Activated gamma-delta T cell (primary cell): ENCODE data around the gene HMCN1.
"Not testable (repeated sequence)": the region's sequence is repeated elsewhere in the genome, so short reads cannot be mapped to it uniquely, and the experiment has no call there.

Experiments
- DNase-seq: peaks from one replicate; lab custom pipeline; 2025; lab: John Stamatoyannopoulos, UW

Gene HMCN1

DNA sequence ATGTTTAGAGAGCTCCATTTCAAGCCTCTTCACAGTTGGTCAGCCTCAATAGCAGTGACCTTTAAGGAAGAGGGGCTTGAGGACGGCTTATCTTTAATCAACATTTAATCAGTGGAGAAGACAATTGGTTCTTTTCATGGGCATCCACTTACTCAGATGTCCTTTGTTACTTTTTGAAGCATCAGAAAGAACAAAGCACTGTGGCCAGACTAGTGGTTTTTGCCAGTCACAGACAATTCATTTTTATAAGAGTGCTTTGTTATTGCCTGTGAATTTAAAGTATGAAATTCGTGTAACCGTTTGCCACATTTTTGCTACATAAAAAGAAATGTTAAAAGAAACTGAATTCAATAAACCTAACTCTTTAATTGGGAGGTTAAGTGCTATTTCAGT, 418.0 kb downstream of the HMCN1 start:
- DNase-seq, result no peak

DNA sequence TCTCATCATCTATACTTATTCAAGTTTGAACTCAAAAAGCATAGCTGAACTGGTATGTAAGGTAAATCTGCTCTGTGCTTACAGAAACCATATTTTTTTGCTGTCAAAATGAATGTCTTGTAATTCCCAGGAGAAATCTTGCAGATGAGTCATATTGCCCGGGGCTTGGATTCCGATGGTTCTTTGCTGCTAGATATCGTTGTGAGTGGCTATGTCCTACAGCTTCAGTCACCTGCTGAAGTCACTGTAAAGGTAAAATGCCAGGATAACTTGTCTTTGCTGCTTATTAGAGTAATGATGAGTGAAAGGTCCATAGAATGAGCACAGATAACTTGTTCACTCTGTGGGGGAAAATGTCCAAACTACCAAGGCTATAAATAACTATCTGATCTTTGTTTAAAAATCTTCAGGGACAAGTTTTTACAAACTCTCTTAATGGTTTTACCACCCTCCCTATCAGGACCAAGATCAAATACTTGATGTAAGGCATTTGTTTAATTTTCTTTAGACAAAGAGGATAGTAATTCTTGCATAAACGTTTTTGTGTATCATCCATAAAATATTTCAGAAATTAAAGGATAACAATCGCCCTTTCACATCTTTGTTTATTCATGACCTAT, 418.5 kb downstream of the HMCN1 start:
- DNase-seq, result no peak

GRCh38 chr1:186154651-186155050, 420.5 kb downstream of the HMCN1 start:
- no peak for DNase-seq

DNA sequence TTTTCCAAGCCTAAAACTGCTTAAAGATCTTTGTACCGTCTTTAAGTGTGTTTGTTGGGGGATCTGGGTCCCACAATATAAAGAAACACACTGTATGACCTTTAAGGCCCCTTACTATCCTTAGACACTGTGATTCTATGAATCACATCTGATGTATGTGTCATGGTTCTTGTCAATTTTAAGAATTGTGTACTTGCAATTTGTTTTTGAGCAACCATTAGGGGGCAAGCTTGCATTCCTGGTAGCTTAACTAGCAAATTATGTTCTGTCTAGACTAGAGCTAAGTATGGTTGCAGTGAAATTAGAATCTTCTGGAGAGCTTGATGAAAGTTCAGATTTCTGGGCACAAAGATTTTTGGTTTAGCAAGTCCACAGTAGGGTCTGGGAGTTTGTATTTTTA, 421.4 kb downstream of the HMCN1 start:
- no peak for DNase-seq

- DNase-seq, result not testable (repeated sequence)
Measured at GRCh38 chr1:186162895-186163294, 428.7 kb downstream of the HMCN1 start.

- no peak for DNase-seq
Measured at GRCh38 chr1:186164773-186165172, 430.6 kb downstream of the HMCN1 start.

- DNase-seq, result no peak
Measured at GRCh38 chr1:186165303-186165702, 431.1 kb downstream of the HMCN1 start.

GRCh38 chr1:186167096-186167668, 433.0 kb downstream of the HMCN1 start:
- no peak for DNase-seq

GRCh38 chr1:186175588-186175987, 441.4 kb downstream of the HMCN1 start:
- no peak for DNase-seq

GRCh38 chr1:186178426-186179043, 444.3 kb downstream of the HMCN1 start:
- DNase-seq, result no peak

DNA sequence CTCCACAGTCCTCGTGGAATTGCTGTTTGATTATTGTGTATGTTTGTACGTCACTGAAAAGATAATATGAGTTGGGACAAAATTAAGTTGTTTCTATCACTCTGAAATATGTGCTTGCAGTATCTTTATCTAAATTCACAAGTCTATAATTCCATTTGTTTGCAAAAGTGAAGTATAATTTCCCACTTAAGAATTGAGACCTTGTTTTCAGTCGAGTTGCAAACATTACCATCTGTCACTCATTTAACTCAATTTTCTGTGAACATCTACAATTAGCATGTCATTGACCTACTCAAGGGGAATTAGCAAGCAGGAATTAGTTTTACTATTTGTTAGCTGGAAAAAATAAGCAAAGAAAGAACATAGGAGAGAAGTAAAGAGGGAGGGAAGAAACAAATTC, 445.0 kb downstream of the HMCN1 start:
- DNase-seq, result no peak

GRCh38 chr1:186183219-186183618, 449.0 kb downstream of the HMCN1 start:
- DNase-seq, result no peak

GRCh38 chr1:186183970-186184628, 449.9 kb downstream of the HMCN1 start:
- DNase-seq, result no peak

DNA sequence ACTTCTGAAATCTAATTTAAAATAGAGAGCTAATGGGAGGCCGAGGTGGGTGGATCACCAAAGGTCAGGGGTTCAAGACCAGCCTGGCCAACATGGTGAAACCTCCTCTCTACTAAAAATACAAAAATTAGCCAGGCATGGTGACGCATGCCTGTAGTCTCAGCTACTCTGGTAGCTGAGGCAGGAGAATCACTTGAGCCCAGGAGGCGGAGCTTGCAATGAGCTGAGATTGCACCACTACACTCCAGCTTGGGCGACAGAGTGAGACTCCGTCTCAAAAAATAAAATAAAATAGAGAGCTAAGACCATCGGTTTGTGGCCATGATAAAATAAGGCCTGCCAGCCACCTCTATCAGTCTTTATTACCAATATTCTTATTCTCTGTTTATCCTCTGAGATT, 452.1 kb downstream of the HMCN1 start:
- not testable (repeated sequence) for DNase-seq

DNA sequence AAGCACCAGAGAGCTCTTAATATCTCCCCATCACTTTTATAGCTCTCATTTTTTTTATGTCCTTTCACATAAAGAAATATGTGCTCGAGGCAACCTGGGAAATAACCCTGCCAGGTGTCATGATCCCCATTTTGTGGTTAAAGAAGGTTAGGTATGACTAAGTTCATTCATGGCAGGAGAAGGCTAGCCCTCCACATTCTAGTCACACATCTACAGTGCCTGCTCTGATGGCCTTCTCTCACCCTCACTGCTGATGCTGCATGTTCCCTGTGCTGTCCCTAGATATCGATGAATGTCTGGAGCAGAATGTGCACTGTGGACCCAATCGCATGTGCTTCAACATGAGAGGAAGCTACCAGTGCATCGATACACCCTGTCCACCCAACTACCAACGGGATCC, 453.4 kb downstream of the HMCN1 start:
- no peak for DNase-seq

- DNase-seq, result no peak
Measured at GRCh38 chr1:186188004-186188539, 453.9 kb downstream of the HMCN1 start.

DNA sequence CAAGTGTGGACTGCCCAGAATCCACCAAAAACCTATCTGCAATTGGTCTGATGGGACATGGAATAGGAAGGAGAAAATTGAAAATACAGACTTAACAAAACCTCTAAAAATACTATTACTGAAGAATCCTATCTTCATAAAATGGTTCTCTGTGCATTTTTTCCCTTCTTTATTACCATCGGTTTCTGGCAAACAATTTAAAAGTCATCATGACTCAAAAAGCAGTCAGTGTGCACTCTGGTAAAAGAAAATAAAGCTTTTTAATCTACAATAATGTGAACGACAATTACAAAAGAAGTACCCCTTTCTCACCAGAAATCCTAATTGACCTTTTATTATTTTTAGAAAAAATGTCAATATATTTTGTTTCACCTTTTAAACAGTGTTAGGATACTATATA, 454.5 kb downstream of the HMCN1 start:
- no peak for DNase-seq

GRCh38 chr1:186189156-186189555, 455.0 kb downstream of the HMCN1 start:
- DNase-seq, result no peak

- no peak for DNase-seq
Measured at GRCh38 chr1:186191511-186191910, 457.3 kb downstream of the HMCN1 start.

DNA sequence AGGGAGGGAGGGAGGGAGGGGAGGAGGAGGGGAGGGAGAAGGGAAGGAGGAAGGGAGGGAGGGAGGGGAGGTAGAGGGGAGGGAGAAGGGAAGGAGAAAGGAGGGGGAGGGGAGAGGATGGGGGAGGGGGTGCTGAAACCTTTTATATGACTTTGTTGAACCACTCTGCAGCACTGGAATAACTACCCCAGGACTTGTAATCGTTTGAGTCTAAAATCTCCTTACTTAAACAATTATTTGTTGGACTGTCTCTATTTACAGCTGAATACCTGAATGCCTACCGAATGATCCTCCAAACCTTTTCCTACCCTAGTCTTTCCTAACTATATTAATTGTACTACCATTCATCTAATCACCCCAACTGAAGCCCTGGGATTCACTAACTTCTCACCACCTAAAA, 459.0 kb downstream of the HMCN1 start:
- DNase-seq, result no peak

GRCh38 chr1:186194107-186194756, 460.0 kb downstream of the HMCN1 start:
- no peak for DNase-seq

DNA sequence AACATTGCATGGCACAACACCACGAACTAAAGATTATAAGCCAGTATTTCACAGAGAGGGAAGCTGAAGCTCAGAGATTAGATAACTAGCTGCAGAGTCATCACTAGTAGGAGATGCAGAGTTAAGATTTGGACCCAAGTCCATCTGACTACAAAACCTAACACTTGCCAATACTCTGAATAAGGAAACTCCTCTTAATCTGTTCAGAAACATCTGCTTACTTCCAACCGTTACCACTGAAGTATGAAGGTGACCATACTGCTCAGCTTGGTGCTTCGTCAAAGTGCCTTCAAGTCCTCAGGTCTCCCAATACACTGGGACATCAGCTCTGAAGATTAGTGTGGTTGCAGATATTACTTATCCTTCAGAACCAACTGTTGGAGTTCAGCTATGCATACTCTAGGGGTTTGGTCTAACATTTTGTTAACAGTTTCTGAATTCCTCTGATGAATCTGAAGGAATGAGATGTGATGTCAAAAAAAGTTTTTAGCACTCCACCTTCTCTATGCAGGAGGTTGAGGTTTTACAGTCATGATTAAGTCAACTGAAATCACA, 461.3 kb downstream of the HMCN1 start:
- DNase-seq, result no peak
